DND-41 (cell line): ENCODE results near the gene GGT5.

Experiments used
- CTCF ChIP-seq: IDR thresholded peaks from 2 replicates; pipeline ENCODE4 v1.5.1; 2012; ENCODE audit warnings: borderline replicate concordance, low read length, moderate library complexity, mild to moderate bottlenecking; ENCODE audit not compliant: poor library complexity, severe bottlenecking; ENCODE audit errors: extremely low read depth
- EZH2 ChIP-seq: IDR thresholded peaks from 3 replicates; pipeline ENCODE4 v1.6.1; 2012; ENCODE audit warnings: borderline replicate concordance, low read depth, mild to moderate bottlenecking, moderate library complexity, low read length, inconsistent platforms; ENCODE audit not compliant: severe bottlenecking

DNA sequence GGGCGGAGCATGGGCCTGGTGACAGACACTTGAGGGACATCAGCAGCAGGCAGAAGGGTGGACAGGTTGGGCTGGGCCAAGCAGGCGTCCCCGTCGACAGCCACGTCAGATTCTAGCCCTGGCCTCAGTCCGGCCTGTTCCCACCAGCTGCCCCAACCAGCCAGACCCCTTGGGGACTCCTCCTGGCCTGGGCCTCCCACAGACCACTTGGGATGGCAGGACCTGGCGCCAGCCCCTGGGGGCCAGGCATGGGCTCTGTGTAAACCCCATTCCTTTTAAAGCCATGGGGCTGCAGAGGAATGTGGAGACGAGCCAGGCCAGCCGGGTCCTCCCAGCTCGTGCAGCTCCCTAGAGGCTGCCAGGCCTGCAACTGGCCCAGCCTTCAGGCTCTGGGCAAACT lies 68.3 kb downstream of the GGT5 start:
- TF ChIP-seq CTCF (no peak), EZH2 (no peak)
